SU-DHL-6 (cell line): Measurements from ENCODE around the gene RPS6KL1.

Experiments used
- EZH2phosphoT487 ChIP-seq: fragments of 200-600 bp; sonication (generic), shearing (Covaris generic); conservative IDR thresholded peaks from 2 replicates; pipeline ENCODE4 v1.6.1; 2018; ENCODE audit warnings: mild to moderate bottlenecking, antibody characterized with exemption, low read length, moderate library complexity, mixed read lengths
- TF ChIP-seq, protein P1 (sequence below): fragments of 200-600 bp; sonication (generic); IDR thresholded peaks from one replicate; pipeline ENCODE4 v1.5.1; 2017; ENCODE audit warnings: antibody characterized with exemption, mild to moderate bottlenecking, low read length, moderate library complexity; ENCODE audit not compliant: insufficient read depth, poor library complexity, severe bottlenecking

DNA sequence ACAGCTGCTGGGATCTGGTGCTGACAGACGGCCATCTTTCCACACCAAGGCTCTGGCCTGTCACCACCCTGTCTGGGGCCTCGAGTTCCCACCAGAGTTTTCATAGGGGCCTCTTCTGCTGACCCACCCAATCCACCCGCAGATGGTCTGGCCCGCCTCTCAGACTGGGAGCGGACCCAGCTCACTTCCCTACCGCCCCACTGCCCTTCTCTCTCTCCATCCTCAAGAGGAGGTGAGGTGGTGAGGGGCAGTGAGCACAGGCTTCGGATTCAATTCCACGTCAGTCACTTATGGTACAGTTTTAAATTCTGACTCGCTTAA lies 12.3 kb upstream of the RPS6KL1 start:
- TF ChIP-seq, protein P1, sequence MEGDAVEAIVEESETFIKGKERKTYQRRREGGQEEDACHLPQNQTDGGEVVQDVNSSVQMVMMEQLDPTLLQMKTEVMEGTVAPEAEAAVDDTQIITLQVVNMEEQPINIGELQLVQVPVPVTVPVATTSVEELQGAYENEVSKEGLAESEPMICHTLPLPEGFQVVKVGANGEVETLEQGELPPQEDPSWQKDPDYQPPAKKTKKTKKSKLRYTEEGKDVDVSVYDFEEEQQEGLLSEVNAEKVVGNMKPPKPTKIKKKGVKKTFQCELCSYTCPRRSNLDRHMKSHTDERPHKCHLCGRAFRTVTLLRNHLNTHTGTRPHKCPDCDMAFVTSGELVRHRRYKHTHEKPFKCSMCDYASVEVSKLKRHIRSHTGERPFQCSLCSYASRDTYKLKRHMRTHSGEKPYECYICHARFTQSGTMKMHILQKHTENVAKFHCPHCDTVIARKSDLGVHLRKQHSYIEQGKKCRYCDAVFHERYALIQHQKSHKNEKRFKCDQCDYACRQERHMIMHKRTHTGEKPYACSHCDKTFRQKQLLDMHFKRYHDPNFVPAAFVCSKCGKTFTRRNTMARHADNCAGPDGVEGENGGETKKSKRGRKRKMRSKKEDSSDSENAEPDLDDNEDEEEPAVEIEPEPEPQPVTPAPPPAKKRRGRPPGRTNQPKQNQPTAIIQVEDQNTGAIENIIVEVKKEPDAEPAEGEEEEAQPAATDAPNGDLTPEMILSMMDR: no peak
- TF ChIP-seq EZH2phosphoT487: no peak
